H1 (cell line): ENCODE measurements around the gene RPAP3. TPM values are rescaled to one million over a fixed set of nuclear protein-coding genes. Genes with fewer than 3 reads are reported as not detected.

Experiments used
- CTCF ChIA-PET: fragments of 300-600 bp; sonication (Branson Sonifier 250); formaldehyde crosslinking; loops from one replicate; lab custom pipeline; 2021; ENCODE audit not compliant: partially characterized antibody; lab: Charles Lee
- POLR2A ChIA-PET: fragments of 300-600 bp; sonication (Branson Sonifier 250); formaldehyde crosslinking; loops from one replicate; lab custom pipeline; 2021; ENCODE audit warnings: inconsistent platforms; ENCODE audit not compliant: partially characterized antibody; lab: Charles Lee
- DNase-seq, 2 experiments: peaks; one replicate each; pipeline versions ENCODE4 v3.0.0 to v3.0.0-alpha.2; 2010 to 2022; ENCODE audit warnings: low spot score in 2 of 2, low read depth in 1 of 2, mixed read lengths in 1 of 2
- FAIRE-seq: peaks from 2 replicates; lab custom pipeline; 2011; peaks lifted over from hg19 to GRCh38; lab: Jason Lieb, UNC
- H2AFZ ChIP-seq: 2 replicates; pipeline ENCODE4 v1.8.1; 2012; ENCODE audit warnings: low read length, inconsistent platforms
- H2AK5ac ChIP-seq: 2 replicates; pipeline ENCODE4 v1.6.1; 2013; ENCODE audit warnings: low read depth, low read length
- H2BK120ac ChIP-seq: replicated peaks from 2 replicates; pipeline ENCODE3; 2013; ENCODE audit warnings: low read depth, low read length, inconsistent platforms
- H2BK12ac ChIP-seq: 2 replicates; pipeline ENCODE4 v1.6.1; 2013; ENCODE audit warnings: low read depth, low read length
- H2BK15ac ChIP-seq: 2 replicates; pipeline ENCODE4 v1.6.1; 2013; ENCODE audit warnings: low read length
- H2BK20ac ChIP-seq: 2 replicates; pipeline ENCODE4 v1.6.1; 2013; ENCODE audit warnings: low read length
- H2BK5ac ChIP-seq: 2 replicates; pipeline ENCODE4 v1.6.1; 2013; ENCODE audit warnings: low read depth, low read length
- H3K14ac ChIP-seq: 2 replicates; pipeline ENCODE4 v1.6.1; 2013; ENCODE audit warnings: inconsistent platforms; ENCODE audit not compliant: insufficient read length
- H3K18ac ChIP-seq: 2 replicates; pipeline ENCODE4 v1.6.1; 2013; ENCODE audit warnings: low read length; ENCODE audit errors: extremely low read depth
- H3K23ac ChIP-seq: 2 replicates; pipeline ENCODE4 v1.6.1; 2013; ENCODE audit warnings: inconsistent platforms; ENCODE audit not compliant: insufficient read length
- H3K23me2 ChIP-seq: 2 replicates; pipeline ENCODE4 v1.6.1; 2013; ENCODE audit warnings: low read depth, low read length
- H3K27ac ChIP-seq: 2 replicates; pipeline ENCODE4 v1.6.1; 2011; ENCODE audit warnings: low read depth, low read length, inconsistent platforms
- H3K27me3 ChIP-seq, 4 experiments: replicated peaks in 1 of 4; 1 replicate in 1 of 4; 2 replicates in 3 of 4; pipeline versions ENCODE4 v1.6.1 to v1.8.1; 2011 to 2013; ENCODE audit warnings: low read length in 3 of 4, mild to moderate bottlenecking in 3 of 4, inconsistent platforms in 2 of 4, mixed read lengths in 2 of 4, moderate library complexity in 1 of 4; ENCODE audit not compliant: control insufficient read depth in 3 of 4, insufficient read depth in 3 of 4; ENCODE audit errors: extremely low read depth in 1 of 4
- H3K36me3 ChIP-seq, 4 experiments: 2 replicates each; pipeline versions ENCODE4 v1.6.1 to v1.8.1; 2011 to 2013; ENCODE audit warnings: mild to moderate bottlenecking in 4 of 4, low read length in 3 of 4, moderate library complexity in 2 of 4, control low read depth in 1 of 4, inconsistent platforms in 1 of 4; ENCODE audit not compliant: insufficient read depth in 4 of 4, control insufficient read depth in 2 of 4
- H3K4ac ChIP-seq: replicated peaks from 2 replicates; pipeline ENCODE3; 2013; ENCODE audit warnings: low read length, low read depth, mixed read lengths, inconsistent platforms; ENCODE audit not compliant: insufficient read length
- H3K4me1 ChIP-seq, 4 experiments: replicated peaks in 1 of 4; 1 replicate in 1 of 4; 2 replicates in 3 of 4; pipeline versions ENCODE4 v1.6.1 to v1.8.1; 2011 to 2013; ENCODE audit warnings: low read length in 3 of 4, inconsistent platforms in 2 of 4, mixed read lengths in 1 of 4; ENCODE audit not compliant: insufficient read depth in 4 of 4, control insufficient read depth in 3 of 4
- H3K4me2 ChIP-seq, 2 experiments: 2 replicates each; pipeline versions ENCODE4 v1.6.1 to v1.8.1; 2011 to 2013; ENCODE audit warnings: low read depth in 2 of 2, low read length in 2 of 2, control low read depth in 1 of 2, inconsistent platforms in 1 of 2, mild to moderate bottlenecking in 1 of 2; ENCODE audit not compliant: insufficient read depth in 1 of 2
- H3K4me3 ChIP-seq, 4 experiments: fragments of 200-600, 300-600 bp in 1 of 4; sonication (generic), shearing (Covaris generic), sonication (Bioruptor Twin) in 1 of 4; 2 replicates each; pipeline versions ENCODE4 v1.5.1 to v1.8.1; 2011 to 2016; ENCODE audit warnings: low read length in 4 of 4, low read depth in 3 of 4, control low read depth in 2 of 4, inconsistent platforms in 2 of 4, mild to moderate bottlenecking in 2 of 4, mixed read lengths in 1 of 4, moderate library complexity in 1 of 4; ENCODE audit not compliant: insufficient read depth in 2 of 4; ENCODE audit errors: extremely low read depth in 1 of 4
- H3K56ac ChIP-seq: replicated peaks from 2 replicates; pipeline ENCODE3; 2013; ENCODE audit warnings: low read depth, mild to moderate bottlenecking, mixed read lengths, low read length, inconsistent platforms; ENCODE audit not compliant: insufficient read length
- H3K79me1 ChIP-seq: 2 replicates; pipeline ENCODE4 v1.6.1; 2013; ENCODE audit warnings: low read depth, low read length, control low read depth
- H3K79me2 ChIP-seq, 2 experiments: 2 replicates each; pipeline versions ENCODE4 v1.6.1 to v1.8.1; 2012 to 2013; ENCODE audit warnings: low read length in 2 of 2, mild to moderate bottlenecking in 2 of 2, inconsistent platforms in 1 of 2; ENCODE audit not compliant: insufficient read depth in 2 of 2, control insufficient read depth in 1 of 2
- H3K9ac ChIP-seq, 4 experiments: replicated peaks in 1 of 4; 1 replicate in 1 of 4; 2 replicates in 3 of 4; pipeline versions ENCODE4 v1.6.1 to v1.8.1; 2011 to 2013; ENCODE audit warnings: low read depth in 3 of 4, low read length in 3 of 4, control low read depth in 2 of 4, mild to moderate bottlenecking in 2 of 4, moderate library complexity in 2 of 4, inconsistent platforms in 1 of 4; ENCODE audit errors: extremely low read depth in 1 of 4
- H3K9me3 ChIP-seq, 2 experiments: 2 replicates each; pipeline versions ENCODE4 v1.6.1 to v1.8.1; 2012 to 2013; ENCODE audit warnings: mild to moderate bottlenecking in 2 of 2, moderate library complexity in 2 of 2, control low read depth in 1 of 2, inconsistent platforms in 1 of 2, low read depth in 1 of 2, low read length in 1 of 2, mixed read lengths in 1 of 2; ENCODE audit not compliant: insufficient read depth in 2 of 2
- H4K20me1 ChIP-seq, 2 experiments: replicated peaks in 1 of 2; 2 replicates each; pipeline versions ENCODE3 to v1.8.1; 2011 to 2013; ENCODE audit warnings: inconsistent platforms in 2 of 2, low read length in 2 of 2, mild to moderate bottlenecking in 1 of 2; ENCODE audit not compliant: insufficient read depth in 2 of 2, control insufficient read depth in 1 of 2
- H4K5ac ChIP-seq: 2 replicates; pipeline ENCODE4 v1.6.1; 2013; ENCODE audit warnings: low read length, low read depth, mixed read lengths, inconsistent platforms; ENCODE audit not compliant: insufficient read length
- H4K8ac ChIP-seq: 2 replicates; pipeline ENCODE4 v1.8.0; 2013; ENCODE audit warnings: mild to moderate bottlenecking, moderate library complexity, low read length, inconsistent platforms; ENCODE audit not compliant: insufficient read depth; ENCODE audit errors: extremely low read depth
- H4K91ac ChIP-seq: replicated peaks from 2 replicates; pipeline ENCODE3; 2013; ENCODE audit warnings: low read length, mixed read lengths, inconsistent platforms; ENCODE audit not compliant: insufficient read length
- CTBP2 ChIP-seq: IDR thresholded peaks from 2 replicates; pipeline ENCODE4 v1.7.0; 2011; ENCODE audit warnings: borderline replicate concordance, mild to moderate bottlenecking, moderate library complexity, mixed read lengths, low read length; ENCODE audit not compliant: insufficient read depth, insufficient read length
- GABPA ChIP-seq: IDR thresholded peaks from 2 replicates; pipeline ENCODE4 v1.6.1; 2011; ENCODE audit warnings: mild to moderate bottlenecking, low read length, moderate library complexity, borderline replicate concordance; ENCODE audit not compliant: insufficient read depth
- HDAC6 ChIP-seq: IDR thresholded peaks from one replicate; pipeline ENCODE4 v1.7.1; 2012; ENCODE audit warnings: low read depth, mild to moderate bottlenecking, inconsistent platforms, low read length, moderate library complexity
- NRF1 ChIP-seq: IDR thresholded peaks from 2 replicates; pipeline ENCODE4 v1.6.1; 2011; ENCODE audit warnings: mild to moderate bottlenecking, low read depth, low read length, improper control_type of control experiment
- PHF8 ChIP-seq: fragments of 200-600 bp; sonication (generic); conservative IDR thresholded peaks from 2 replicates; pipeline ENCODE4 v1.7.1; 2012; ENCODE audit warnings: low read depth, mild to moderate bottlenecking, inconsistent platforms, low read length, moderate library complexity
- RFX5 ChIP-seq: IDR thresholded peaks from 2 replicates; pipeline ENCODE4 v1.6.1; 2011; ENCODE audit warnings: low read depth, low read length, improper control_type of control experiment, borderline replicate concordance
- SP2 ChIP-seq: IDR thresholded peaks from 2 replicates; pipeline ENCODE4 v1.6.1; 2012; ENCODE audit warnings: mild to moderate bottlenecking, low read length, inconsistent platforms
- YY1 ChIP-seq: IDR thresholded peaks from 2 replicates; pipeline ENCODE4 v1.6.1; 2011; ENCODE audit warnings: low read depth, mild to moderate bottlenecking, low read length
- ZNF274 ChIP-seq: IDR thresholded peaks from 2 replicates; pipeline ENCODE4 v1.7.0; 2012; ENCODE audit warnings: low read length, borderline replicate concordance; ENCODE audit errors: extremely low read depth
- WGBS, 2 experiments: shearing (Covaris generic) in 1 of 2; methylation state at CpG; one replicate each; pipeline versions ENCODE4 v1.1.6 to v1.1.7; 2013 to 2015; ENCODE audit warnings: low lambda C conversion rate in 2 of 2, mixed read lengths in 2 of 2, inconsistent platforms in 1 of 2, low coverage in 1 of 2, missing lambda C conversion rate in 1 of 2; ENCODE audit not compliant: insufficient replicate concordance in 2 of 2, insufficient coverage in 1 of 2, insufficient read length in 1 of 2; ENCODE audit errors: extremely low coverage in 1 of 2, missing lambda C conversion rate in 1 of 2; 5-methylcytosine and 5-hydroxymethylcytosine counted together
- polyA plus RNA-seq, 7 experiments: library from polyadenylated mRNA; depleted of rRNA in 3 of 7; stranded (reverse) in 5 of 7; unstranded in 2 of 7; fragments of >200 nt in 5 of 7; fragments of 200-250 nt in 2 of 7; gene quantifications; 1 replicate in 5 of 7; 2 replicates in 1 of 7; 4 replicates in 1 of 7; pipeline versions ENCODE4 v1.2.1 to v1.2.3, GENCODE V29; 2011 to 2013; ENCODE audit warnings: missing spikeins in 2 of 7, mixed read lengths in 2 of 7
- total RNA-seq: library from RNA; stranded (reverse); fragmentation: NEBNext Ultra II Directional; extraction: Animal tissue kit (Norgen Biotek cat#: 25700); gene quantifications from 2 replicates; pipeline ENCODE4 v1.2.1, GENCODE V29; 2021
- TF ChIP-seq, protein P1 (sequence below): IDR thresholded peaks from 2 replicates; pipeline ENCODE4 v1.6.1; 2012; ENCODE audit warnings: low read length, inconsistent platforms

RPAP3 gene
- total and polyA plus RNA-seq, 2 of the 8 experiments (the other 6 are each of a cell fraction or from before 2014, with no cell fraction given), result 6.4 to 60.5 TPM

DNA sequence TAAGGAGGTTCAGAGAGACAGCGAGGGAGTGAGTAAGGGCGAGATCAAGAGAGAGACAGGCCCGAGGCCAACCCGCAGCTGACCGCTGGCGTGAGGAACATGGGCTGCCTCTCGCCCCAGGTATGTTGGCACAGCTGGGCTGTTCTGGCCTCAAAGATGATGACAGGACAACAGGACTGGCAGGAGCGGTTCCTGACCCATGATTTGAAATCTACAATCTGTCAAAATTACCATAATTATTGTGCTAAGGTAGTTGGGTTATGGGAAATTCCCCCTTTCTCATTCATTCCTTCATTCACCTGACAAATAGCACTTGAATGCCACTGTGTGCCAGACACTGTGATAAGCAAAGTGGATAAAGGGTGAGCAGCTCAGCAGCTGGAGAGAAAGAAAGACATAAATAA lies 24.5 kb upstream of the RPAP3 start:
- Histone ChIP-seq H3K4ac (no peak overlapping the region), H3K27ac (no peak overlapping the region), H3K23me2 (no peaks in the 10 kb centered on the region), H3K36me3 (no peaks in the 10 kb centered on the region), H3K4me1 (peaks cover 3 to 12% (median 7%) of the 10 kb centered on the region in 4 experiments), H3K14ac (no peak overlapping the region), H3K4me3 (no peak overlapping the region), H3K27me3 (0 out of 7 replicates have a peak, but pooled peaks cover 0 to 2% (median 0%) of the 10 kb centered on the region in 4 experiments), H3K56ac (no peak overlapping the region), H2BK120ac (no peak overlapping the region), H2BK20ac (no peak overlapping the region), H2BK12ac (no peak overlapping the region), H4K20me1 (no peaks in the 10 kb centered on the region), H3K9ac (no peak overlapping the region), H4K5ac (no peak overlapping the region), H4K8ac (no peak overlapping the region), H2BK15ac (no peak overlapping the region), H3K18ac (no peak overlapping the region), H2AFZ (no peak overlapping the region), H3K79me1 (no peaks in the 10 kb centered on the region), H2AK5ac (no peak overlapping the region), H3K4me2 (no peak overlapping the region), H4K91ac (no peak overlapping the region), H2BK5ac (no peak overlapping the region), H3K23ac (no peak overlapping the region), H3K79me2 (no peaks in the 10 kb centered on the region), H3K9me3 (no peaks in the 10 kb centered on the region)
- TF ChIP-seq YY1, result no peak
- no peak for TF ChIP-seq NRF1
- no peak for TF ChIP-seq CTBP2
- no peak for TF ChIP-seq ZNF274
- TF ChIP-seq, protein P1, sequence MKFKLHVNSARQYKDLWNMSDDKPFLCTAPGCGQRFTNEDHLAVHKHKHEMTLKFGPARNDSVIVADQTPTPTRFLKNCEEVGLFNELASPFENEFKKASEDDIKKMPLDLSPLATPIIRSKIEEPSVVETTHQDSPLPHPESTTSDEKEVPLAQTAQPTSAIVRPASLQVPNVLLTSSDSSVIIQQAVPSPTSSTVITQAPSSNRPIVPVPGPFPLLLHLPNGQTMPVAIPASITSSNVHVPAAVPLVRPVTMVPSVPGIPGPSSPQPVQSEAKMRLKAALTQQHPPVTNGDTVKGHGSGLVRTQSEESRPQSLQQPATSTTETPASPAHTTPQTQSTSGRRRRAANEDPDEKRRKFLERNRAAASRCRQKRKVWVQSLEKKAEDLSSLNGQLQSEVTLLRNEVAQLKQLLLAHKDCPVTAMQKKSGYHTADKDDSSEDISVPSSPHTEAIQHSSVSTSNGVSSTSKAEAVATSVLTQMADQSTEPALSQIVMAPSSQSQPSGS, result no peak
- no peak for TF ChIP-seq PHF8
- TF ChIP-seq GABPA, result no peak
- TF ChIP-seq HDAC6, result no peak
- TF ChIP-seq RFX5, result no peak
- TF ChIP-seq SP2, result no peak
- no peak for FAIRE-seq
- no peak for DNase-seq
- ChIA-PET POLR2A (interaction anchor here (1.0 to 1.5 kb wide), 3 partner anchors 8 to 11 kb away, joined by 3 to 4 read pairs (median 4); no protein-coding TSS in a partner anchor), CTCF (interaction anchor here (1.2 to 64.6 kb wide), 5 partner anchors 9 to 107 kb away, joined by 3 to 2442 read pairs (median 460); partner anchors contain the start of genes RAPGEF3 and SLC48A1)
- 91% methylated on average over 8 of the region's 8 CpGs; no CpG with 5 or more reads in 1 of the 2 experiments for WGBS, 2 experiments
